ENCODE data around the gene SFTA2.
"Not testable (repeated sequence)": the region's sequence is repeated elsewhere in the genome, so short reads cannot be mapped to it uniquely, and the experiment has no call there.

The SFTA2 gene

DNA sequence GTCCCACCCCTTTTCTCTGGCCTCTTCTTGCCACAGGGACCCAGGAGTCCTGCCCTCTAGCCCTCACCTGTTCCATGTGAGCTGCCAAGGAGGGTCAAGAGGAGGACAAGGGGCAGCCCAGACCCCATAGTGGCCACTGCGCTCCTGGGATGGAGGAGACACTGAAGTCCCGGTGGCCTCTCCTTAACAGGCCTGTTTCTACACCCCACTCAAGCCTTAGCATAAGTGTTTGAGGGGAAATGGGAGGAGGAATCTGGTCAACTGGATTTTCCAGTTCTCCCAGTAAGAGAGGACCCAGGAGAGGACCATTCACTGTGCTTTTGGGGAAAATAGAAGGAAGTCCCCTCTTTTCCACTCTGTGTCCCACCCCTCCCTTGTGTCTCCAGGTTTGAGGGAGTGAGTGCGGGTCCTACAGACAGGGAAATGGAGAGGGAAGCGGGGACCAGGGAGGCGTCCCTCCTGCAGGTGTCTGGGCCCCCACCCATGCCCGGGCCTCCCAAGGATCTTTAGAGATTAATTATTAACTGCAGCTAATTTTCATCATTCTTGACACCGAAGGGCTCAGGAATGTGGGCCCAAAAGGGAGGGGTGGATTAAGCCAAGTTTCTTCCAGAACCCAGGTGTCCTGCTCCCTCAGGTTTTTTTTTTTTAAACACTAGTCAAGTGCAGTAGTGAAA, at the start of gene SFTA2:
SFTA2 (minus strand) TSS at position 202 of the 677 bp plus-strand sequence; CDS start at position 128, 74 bp downstream.
- no peak for DNase-seq

DNA sequence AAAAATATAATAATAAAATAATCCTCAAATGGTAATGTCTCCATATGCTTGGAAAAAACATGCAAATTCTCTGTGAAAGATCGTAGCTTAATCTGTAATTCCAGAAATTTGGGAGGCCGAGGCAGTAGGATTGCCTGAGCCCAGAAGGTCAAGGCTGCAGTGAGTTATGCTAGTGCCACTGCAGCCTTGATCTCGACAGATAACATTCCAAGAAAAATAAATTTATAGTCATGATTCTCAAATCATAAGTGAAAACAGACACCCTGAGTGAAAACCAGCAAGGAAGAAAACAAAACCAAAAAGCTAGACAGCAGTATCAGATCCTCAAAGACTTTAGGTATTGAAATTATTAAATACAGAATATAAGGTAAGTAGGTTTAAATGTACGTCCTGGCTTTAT, 47.7 kb upstream of the SFTA2 start:
- DNase-seq = no peak

DNA sequence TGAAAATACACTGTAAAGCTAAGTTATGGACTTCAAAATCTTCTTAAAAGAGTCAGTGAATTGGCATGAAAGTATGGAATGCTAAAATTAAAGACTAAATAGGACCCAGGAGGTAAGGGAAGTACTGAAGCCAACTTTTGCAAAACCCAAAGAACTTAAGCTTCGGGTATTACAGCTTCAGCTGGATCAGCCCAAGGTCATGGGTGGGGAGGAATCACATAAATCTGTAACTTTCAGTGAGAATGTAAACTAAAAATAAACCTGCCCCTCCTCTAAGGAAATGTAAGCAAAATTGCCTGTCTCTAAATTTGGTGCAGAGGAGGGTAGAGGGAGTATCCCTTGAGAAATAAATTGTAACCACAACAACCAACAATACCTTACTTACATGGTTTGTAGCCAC, 47.2 kb upstream of the SFTA2 start:
- no peak for DNase-seq

DNA sequence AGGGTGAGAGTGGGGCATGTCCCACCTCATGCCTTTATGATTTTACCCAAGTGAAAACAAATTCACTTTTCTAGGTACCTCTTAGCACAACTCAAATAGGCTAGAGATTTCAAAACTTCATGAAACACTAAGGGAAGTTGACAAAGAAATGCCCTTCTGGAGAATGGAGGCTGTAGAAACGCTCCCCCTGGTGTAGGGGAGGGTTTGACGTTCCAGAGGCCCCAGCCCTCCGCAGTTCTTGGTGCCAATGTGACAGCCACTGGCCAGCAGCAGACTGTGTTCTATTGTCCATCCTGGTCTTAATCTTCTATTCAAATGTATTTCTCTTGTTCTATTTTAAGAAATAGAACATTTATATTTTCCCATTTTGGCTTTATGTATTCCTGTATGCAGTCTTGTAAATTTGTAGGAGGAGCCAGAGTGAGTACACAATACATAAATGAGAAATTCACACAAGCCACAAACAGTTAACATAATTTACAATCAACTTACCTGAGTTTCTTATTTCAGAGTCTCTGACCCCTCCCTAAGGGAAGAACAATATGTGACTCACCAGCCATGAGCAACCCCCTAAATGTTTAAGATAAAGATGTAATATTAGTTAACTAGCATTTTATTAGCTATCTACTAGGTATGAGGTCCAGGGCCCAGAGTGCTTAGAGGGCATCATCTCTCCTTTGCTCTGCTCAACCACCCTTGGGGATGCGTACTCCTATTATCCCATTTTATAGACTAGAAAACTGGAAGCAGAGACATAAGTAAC, 42.7 kb upstream of the SFTA2 start:
- no peak for DNase-seq

DNA sequence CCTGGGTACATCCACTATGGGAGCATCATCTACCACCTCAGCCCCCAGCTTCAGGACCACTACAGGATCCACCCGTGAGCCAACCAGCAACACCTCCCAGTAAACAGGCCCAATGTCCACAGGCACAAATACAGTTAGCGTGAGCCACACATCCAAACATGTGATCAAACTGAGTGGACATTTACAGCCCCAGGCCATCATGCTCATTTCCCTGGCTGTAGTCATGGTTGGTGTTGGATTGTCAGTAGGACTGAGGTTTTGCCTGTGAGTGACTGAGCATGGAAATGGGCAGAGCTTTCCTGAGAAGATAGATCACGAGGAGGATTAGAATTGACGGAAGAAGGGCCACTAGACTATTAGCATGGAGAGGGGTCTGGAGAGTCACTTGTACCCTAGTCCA, 40.8 kb upstream of the SFTA2 start:
- no peak for DNase-seq

DNA sequence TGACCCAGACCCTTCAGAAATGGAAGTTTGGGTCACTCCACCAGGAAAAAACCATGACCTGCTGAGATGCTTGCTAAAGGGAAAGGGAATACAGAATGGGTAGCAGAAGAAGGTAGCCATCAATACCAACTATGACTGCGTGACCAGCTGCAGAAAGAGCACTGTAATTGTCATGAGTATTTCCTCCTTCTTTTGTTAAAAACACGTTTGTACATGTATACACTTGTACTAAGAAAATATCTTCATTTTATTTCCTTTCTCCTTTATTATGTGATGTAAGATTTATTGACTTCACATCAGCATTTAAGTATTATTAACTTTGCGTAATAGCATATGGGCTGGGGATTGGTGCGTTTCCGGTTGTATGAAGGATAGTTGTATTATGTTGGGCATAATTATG, 39.0 kb upstream of the SFTA2 start:
- DNase-seq = no peak

DNA sequence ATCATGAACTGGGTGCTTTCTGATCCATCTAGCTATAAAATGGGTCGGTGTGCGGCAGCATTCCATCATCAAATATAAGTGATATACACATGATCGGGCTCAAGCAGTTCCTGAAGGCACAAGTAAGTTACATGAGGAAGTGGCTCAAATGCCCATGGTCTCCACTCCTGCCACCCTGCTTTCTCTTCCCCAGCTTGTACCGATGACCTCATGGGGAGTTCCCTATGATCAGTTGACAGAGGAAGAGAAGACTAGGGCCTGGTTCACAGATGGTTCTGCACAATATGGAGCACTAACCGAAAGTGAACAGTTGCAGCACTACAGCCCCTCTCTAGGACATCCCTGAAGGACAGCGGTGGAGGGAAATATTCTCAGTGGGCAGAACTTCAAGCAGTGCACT, 37.2 kb upstream of the SFTA2 start:
- not testable (repeated sequence) for DNase-seq

DNA sequence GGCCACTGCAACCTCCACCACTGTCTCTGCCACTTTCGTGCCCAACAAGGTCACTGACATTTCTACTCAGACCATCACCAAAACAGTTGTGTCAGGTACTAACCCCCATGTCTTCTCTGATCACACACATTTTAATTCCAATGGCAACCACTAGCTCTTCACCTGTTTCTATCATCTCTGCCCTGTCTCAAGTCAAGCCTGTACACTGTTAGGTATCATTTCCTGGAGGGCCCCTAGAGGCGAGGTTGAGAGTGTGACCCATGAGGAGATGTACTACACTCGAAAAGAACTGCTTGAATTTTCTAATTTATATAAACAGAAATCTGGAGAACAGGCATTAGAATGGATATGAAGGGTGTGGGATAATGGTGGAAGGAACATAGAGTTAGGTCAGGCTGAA, 34.2 kb upstream of the SFTA2 start:
- no peak for DNase-seq

DNA sequence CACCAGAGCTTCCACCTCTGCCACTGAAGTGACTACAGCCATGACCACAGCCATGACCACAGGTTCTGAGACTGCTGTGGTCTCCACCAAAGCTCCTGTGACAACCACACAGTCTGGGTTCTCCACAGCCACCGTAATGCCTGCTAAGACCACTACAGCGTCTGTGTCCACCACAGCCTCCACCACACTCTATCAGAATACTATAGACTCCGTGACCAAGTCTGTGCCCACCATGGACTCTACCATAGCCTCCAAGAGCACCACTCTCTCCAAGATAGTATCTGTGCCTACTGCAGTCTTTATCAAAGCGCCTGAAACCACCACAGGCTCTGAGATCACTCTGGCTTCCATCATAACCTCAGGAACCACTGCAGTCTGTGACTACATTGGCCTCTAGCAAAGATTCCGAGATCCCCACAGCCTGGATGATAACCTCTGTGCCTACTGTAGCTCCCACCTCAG, 33.2 kb upstream of the SFTA2 start:
- DNase-seq = no peak

DNA sequence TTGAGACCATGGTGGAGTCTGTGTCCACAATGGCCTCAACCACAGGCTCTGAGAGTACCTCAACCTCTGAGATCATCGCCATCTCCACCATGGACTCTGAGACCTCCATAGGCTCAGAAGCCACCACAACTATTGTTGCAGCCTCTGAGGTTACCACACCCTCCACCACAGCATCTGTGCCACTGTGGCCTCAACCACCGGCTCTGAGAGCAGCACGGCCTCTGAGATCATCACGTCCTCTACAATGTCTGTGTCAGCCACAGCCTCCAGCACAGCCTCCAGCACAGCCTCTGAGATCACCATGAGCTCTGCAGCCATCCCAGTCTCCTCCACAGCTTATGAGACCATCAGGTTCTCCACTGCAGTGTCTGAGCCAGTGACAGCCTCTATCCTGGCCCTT, 32.1 kb upstream of the SFTA2 start:
- DNase-seq = no peak

DNA sequence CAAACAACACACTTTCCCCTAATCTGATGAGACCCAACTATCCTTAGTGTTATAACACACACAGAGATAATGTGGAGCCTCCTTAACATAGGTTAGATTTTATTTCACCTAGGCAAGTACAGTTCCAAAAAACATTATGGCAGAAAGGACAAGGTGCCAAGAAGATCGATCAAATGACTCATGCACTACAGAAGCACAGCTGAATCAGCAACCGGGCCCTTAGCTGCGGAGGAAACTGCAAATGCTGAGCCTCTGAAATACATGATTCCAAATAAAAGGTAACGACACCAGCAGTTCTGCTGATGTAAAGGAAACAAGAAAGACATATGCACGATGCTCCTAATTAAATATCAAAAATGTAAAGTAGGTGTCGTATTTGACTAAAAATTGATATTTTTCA, 31.7 kb upstream of the SFTA2 start:
- DNase-seq = no peak

DNA sequence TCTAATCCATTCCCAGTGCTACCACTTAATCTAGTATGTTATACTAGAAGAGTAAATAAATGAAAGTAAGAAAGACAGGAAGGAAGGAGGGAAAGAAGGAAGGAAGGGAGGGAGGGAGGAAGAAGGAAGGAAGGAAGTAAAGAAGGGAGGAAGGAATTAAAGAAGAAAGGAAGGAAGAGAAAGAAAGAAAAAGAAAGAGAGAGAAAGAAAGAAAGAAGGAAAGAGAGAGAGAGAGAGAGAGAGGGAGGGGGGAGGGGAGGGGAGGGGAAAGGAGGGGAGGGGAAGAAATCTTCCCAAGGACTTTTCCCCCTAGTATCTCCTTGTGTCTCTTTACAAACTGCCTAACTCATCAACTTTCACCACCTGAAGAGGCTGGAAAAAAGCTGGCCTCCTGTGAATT, 30.7 kb upstream of the SFTA2 start:
- DNase-seq = no peak

DNA sequence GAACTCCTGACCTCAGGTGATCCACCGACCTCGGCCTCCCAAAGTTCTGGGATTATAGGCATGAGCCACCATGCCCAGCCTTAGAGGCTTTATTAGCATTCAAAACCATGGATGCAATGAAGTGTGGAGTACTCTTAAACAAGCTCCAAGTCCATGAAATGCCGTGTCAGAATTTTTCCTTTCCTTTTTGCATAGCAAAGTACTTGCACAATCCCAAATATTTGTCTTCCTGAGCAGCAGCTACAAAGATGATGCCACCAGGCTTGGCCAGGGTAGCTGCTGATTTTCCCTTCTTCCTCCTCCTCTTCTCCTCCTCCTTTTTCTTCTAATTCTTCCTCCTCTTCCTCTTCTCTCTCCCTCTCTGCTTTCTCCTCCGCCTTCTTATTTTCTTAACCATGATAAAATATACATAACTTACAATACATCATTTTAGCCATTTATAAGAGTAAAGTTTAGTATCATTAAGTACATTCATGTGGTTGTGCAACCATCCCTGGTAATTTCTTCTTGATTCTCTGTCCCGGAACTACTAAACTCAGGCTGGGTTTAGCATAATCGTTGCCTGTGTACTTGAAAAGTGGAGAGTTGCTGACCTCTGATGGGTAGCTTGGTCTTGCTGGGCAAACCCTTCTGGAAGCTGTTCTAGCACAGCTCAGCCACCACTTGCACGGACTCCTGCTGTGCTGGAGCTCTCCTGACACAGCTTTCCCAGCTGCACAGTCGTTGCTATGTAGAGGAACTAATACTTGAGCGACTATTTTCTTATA, 29.1 kb upstream of the SFTA2 start:
- no peak for DNase-seq

DNA sequence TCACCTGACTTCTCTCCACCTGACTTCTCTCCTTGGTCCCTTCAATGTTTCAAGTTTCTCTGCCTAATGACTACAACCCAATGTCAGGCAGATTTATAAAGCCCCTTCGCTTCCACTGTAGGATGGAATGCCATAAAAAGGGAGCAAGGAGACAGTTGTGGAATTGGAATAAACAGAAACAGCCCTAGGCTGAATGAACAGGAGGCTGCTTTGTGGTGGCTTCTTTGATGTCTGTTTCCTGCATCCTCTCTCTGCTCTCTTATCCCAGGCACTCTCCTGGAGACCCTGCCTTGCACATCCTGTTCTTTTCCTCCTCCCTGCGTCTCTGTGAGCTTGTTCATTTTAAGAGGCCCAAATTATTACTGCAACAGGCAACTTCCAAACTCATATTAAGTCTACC, 25.7 kb upstream of the SFTA2 start:
- DNase-seq = no peak

DNA sequence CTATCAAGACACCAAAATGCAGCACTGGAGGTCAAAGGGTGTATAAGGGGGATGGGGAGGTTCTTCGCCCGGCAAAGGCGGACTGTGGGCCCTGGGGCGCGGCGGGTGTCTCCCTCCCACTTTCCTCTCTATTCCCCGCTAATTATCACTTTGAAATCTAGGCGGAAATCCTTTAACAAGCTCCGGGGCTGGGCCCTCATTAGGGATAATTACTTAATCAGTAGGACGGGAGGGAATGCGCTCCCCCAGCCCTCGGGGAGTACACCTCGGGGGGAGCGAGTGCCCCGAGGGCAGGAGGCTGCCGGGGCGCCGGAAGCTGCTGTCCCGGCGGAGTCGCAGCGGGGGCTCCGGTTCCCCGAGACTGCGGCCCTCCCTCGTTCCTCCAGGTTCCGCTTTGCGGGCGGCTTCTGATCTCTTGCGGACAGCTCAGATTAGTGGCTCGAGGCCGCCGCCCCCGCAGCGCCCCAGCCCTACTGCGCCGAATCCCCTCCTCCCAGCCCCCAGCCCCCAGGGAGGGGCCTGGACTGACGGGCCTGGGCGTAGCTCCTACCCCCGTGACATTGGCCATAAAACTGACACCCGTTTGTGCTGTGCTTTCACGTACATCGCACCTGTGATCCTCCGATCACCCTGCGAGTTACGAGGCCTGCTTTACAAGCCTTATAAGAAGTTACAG, 23.5 kb upstream of the SFTA2 start:
- DNase-seq = peak; percentile 46 to 54

DNA sequence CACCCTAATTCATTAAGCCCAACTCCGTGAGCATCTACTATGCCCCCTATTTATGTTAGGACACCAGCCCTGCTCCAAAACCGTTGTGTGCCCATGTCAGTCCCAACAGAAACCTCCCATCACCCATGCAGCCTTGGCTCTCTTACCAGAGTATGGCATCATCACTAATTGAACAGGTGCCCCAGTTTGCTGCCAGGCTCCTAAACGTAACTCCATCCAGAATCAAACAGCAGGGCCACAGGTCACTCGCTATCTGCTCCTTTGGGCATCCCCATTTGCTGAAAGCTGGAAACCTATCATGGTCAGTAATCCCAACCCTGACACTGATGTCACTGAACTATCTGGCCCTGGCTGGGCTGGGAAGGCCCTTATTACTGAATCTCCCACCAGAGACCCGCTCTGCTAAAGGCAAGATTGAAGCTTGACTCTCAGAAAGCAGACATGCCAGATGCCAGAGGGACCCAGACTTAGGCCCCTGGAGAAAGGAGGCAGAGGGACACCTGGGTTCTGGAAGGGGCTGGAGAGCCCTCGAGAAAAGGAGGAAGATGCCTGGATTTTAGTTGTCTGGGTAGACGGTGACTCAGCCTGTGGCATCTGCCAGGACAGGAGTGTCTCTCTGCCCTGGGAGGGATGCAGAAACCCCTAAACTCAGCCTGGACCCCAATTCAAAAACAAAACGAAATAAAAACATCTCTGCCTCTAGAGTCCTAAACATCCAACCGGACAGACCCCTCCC, 22.8 kb upstream of the SFTA2 start:
- peak in 1 of 2 experiments; percentile 22 for DNase-seq

DNA sequence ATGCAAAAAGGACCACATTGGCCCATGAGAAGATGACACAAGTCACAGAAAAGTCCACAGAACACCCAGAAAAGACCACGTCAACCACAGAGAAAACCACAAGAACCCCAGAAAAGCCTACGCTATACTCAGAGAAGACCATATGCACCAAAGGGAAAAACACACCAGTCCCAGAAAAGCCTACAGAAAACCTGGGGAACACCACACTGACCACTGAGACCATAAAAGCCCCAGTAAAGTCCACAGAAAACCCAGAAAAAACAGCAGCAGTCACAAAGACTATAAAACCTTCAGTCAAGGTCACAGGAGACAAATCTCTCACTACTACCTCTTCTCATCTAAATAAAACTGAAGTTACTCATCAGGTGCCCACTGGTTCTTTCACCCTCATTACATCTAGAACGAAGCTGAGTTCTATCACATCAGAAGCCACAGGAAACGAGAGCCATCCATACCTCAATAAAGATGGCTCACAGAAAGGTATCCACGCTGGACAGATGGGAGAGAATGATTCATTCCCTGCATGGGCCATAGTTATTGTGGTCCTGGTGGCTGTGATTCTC, 20.0 kb upstream of the SFTA2 start:
- DNase-seq = no peak

DNA sequence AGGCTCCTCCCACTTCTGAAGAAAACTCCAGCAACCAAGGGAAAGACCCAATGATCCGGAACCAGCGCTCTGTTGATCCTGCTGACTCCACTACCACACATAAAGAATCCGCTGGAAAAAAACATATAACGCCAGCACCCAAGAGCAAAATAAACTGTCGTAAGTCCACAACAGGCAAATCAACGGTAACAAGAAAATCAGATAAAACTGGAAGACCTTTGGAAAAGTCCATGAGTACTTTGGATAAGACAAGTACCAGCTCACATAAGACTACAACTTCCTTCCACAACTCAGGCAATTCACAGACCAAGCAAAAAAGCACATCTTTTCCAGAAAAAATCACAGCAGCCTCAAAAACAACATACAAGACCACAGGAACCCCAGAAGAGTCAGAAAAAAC, 16.8 kb upstream of the SFTA2 start:
- no peak for DNase-seq

DNA sequence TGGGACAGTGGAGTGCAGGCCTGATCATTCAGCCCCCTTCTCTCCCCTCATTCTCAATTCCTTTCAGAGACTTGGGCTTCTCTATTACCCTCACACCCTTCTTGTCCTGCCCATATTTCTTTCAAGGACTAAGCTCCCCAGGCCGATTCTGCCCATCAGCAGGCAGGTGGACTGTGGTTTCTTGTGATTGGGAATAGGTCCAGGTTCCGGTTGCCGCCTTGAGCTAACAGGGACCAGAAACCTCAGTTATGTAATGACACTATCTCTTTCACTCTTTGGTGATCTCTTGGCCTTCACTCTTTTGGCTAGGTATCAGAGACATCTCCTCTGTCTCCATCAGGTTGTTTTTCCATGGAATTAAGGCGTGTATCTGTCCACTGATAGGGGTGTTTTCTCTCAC, 15.3 kb upstream of the SFTA2 start:
- DNase-seq = no peak

DNA sequence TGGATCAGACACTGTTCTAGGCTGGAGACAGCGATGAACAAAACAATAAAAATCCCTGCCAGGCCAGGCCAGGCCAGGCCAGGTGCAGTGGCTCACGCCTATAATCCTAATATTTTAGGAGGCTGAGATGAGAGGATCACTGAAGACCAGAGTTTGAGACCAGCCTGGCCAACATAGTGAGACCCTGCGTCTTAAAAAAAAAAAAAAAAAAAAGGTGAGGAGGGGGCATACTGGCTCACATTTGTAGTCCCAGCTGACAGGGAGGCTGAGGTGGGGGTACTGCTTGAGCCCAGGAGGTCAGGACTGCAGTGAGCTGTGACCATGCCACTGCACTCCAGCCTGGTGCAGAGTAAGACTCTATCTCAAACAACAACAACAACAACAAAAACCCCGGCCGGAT, 13.3 kb upstream of the SFTA2 start:
- no peak for DNase-seq

DNA sequence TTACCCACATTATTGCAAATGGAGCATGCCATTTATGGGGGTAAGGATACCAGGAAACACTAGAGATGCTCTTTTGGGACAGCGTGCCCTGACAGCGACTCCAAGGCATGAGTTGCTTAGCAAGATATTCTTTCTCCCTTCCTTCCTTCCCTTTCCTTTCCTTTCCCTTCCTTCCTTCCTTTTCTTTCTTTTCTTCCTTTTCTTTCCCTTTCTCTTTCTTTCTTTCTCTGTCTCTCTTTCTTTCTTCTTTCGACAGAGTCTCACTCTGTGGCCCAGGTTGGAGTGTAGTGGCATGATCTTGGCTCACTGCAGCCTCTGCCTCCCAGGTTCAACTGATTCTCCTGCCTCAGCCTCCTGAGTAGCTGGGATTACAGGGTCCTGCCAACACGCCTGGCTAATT, 12.1 kb upstream of the SFTA2 start:
- no peak for DNase-seq

All from Kasumi-1 (cell line).